Measurements from ENCODE around the gene FBXL13.

DNA sequence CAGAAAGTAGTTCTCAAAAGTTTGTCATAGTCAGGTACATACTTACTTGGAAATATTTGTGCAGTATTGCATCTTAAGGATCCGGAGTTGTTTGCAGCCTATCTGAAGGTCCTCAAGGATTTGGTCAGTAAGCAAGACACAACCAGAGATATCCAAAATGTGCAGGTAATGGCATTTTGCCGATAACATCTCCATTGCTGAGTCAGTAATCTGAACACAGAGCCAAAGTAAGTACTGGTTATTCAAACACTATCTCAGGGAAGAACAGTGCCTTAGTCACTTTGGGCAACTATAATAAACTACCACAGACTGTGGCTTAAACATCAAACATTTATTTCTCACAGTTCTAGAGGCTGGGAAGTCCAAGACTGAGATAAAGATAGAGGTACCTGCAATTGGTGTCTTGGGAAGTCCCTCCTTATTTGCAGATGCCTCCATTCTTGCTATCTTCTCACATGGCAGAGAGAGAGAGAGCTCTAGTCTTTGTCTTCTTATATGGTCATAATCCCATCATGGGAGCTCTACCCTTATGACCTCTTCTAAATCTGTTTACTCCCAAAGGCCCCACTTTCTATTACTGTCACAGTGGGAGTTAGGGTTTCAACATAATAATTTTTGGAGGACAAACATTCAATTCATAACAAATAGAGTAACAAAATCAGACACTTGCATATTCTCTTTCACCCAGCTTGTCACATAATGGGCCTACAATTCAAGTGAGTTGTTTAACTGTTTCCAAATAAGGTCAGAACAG lies 252.4 kb downstream of the FBXL13 start:
- TF ChIP-seq CTCF (IDR thresholded peaks at IDR 0.05; ENCODE audit: control extremely low read depth in 1 of 3, insufficient read depth in 1 of 3, low read depth in 1 of 3, low read length in 3 of 3): no peak
- TF ChIP-seq NRF1 (IDR thresholded peaks at IDR 0.05; ENCODE audit: low read depth, low read length): no peak
- TF ChIP-seq, protein P1, sequence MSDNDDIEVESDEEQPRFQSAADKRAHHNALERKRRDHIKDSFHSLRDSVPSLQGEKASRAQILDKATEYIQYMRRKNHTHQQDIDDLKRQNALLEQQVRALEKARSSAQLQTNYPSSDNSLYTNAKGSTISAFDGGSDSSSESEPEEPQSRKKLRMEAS (IDR thresholded peaks at IDR 0.05): no peak
- no peak for TF ChIP-seq TAF1 (IDR thresholded peaks at IDR 0.05; ENCODE audit: low read depth, low read length)
- no peak for TF ChIP-seq RXRA (IDR thresholded peaks at IDR 0.05; ENCODE audit: insufficient read depth, low read depth, low read length)
- TF ChIP-seq POLR2AphosphoS5 (IDR thresholded peaks at IDR 0.05; ENCODE audit: low read depth, low read length): no peak
- TF ChIP-seq RAD21 (IDR thresholded peaks at IDR 0.05 in 1 of 2, conservative IDR thresholded peaks at IDR 0.05 in 1 of 2; ENCODE audit: low read depth in 2 of 2, low read length in 2 of 2): no peak
- TF ChIP-seq CREB1 (IDR thresholded peaks at IDR 0.05): no peak
- no peak for TF ChIP-seq SAP30 (IDR thresholded peaks at IDR 0.05; ENCODE audit: insufficient read depth, insufficient replicate concordance, low read length)
- TF ChIP-seq MAFK (IDR thresholded peaks at IDR 0.05; ENCODE audit: low read depth, low read length): no peak
- TF ChIP-seq POLR2A (IDR thresholded peaks at IDR 0.05; ENCODE audit: control extremely low read depth in 1 of 2, low read depth in 2 of 2, low read length in 2 of 2): no peak
- no peak for TF ChIP-seq BACH1 (IDR thresholded peaks at IDR 0.05; ENCODE audit: low read length)
- TF ChIP-seq HDAC2 (IDR thresholded peaks at IDR 0.05; ENCODE audit: borderline replicate concordance in 1 of 2, low read depth in 2 of 2, low read length in 2 of 2): no peak
- no peak for TF ChIP-seq EZH2 (IDR thresholded peaks at IDR 0.05; ENCODE audit: low read depth, low read length, severe bottlenecking)

Data from H1 (cell line).